ENCODE data around the gene CCM2. TPM values are rescaled to one million over a fixed set of nuclear protein-coding genes. Genes with fewer than 3 reads are reported as not detected.
"Not testable (repeated sequence)": the region's sequence is repeated elsewhere in the genome, so short reads cannot be mapped to it uniquely, and the experiment has no call there.

The CCM2 gene
- total RNA-seq, 1 donor from 2014 or later: 89.0 TPM

DNA sequence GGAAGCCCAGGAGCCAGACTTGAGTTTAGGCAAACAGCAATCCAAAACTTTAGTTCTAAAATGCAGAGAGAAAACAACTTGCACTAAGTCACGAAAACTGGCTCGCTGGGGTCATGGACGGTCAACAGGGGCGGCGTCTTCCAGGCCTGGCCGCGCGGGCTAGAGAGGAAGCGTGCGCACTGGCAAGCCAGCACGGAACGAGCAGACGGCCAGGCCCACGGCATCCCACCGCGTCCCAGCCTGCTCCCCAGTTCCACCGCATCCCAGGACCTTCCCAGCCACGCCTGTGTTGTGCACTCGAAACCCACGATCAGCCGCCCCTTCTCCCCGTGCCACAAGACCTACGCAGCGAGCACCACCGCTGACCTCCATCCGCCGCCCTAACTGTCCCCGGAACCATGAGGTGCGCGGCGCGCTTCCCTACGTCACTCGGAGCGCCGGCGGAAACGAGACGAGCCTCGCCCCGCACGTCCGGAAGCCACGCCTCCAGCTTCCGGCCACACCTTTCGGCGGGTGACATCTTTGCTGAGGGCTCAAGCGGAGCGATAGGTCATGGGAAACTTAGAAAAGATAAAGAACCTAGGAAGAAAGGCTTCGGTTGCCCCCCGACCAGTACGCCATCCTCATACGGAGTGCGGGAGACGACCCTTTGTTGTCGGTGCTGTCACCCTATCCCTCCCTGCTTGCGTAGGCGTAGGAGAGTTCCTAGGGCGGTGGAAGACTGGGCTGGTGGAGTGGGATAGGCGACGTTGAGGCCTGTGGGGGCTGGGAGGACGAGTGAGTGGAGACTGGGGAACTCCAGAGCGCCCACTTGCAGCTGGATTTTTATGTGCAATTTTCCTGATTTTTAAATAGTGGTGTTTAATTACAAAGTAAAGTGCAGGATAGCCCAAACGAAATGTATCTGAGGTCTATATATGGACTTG is 111.6 kb downstream of the CCM2 start, which contains the start of gene TBRG4:
TBRG4 (minus strand) TSS at position 400 of the 926 bp plus-strand sequence. CDS start 2,460 bp downstream, outside the sequence.
- Mint-ChIP-seq H3K27ac (peak within 1 kb of the TSS; percentile 97), H3K36me3 (ENCODE audit: low read depth) (peaks cover 39% of the 10 kb centered on the region), H3K27me3 (peaks cover 4% of the 10 kb centered on the region), H3K4me1 (peaks cover 44% of the 10 kb centered on the region), H3K4me3 (peak within 1 kb of the TSS; percentile 98), H3K9me3 (no peaks in the 10 kb centered on the region)
- peak; percentile 94 for DNase-seq
- peak; percentile 93 for ATAC-seq (ENCODE audit: low read depth)
- CTCF ChIA-PET: interaction anchor here (1.5 to 1.6 kb wide), 2 partner anchors 9 to 24 kb away, joined by 5 read pairs; no protein-coding TSS in a partner anchor
- TF ChIP-seq CTCF (IDR thresholded peaks at IDR 0.05): no peak
- intact Hi-C loops (cut with micrococcal nuclease): loop anchor here (1.0 to 5.0 kb wide), 15 partner anchors 25 to 1185 kb away; partner anchors contain the start of genes H2AZ2, MYO1G, OGDH and POLD2
- POLR2A ChIA-PET: interaction anchor here (0.6 to 3.2 kb wide), 29 partner anchors 10 to 1007 kb away, joined by 3 to 47 read pairs (median 4); partner anchors contain the start of genes CCM2, DDX56, H2AZ2 and MYO1G

DNA sequence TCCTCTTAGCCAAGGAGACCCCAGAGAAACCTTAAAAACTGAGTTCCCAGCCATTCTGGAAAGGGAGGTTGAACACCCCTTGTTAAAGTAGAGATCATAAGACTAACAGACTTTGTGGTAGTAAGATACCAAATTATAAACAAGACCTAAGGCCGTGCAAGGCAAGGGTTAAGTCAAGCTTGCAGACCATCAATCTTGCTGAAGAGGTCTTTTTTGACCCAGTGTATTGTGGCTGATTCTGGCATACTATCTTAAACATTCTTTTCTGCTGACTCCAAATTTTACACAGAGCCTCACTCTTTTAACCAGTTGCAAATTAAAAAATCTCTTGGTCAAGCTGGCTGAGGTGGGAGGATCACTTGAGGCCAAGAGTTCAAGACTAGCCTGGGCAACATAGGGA is 112.6 kb downstream of the CCM2 start:
- DNase-seq: no peak
- ChIA-PET POLR2A (interaction anchor here (1.5 to 3.2 kb wide), 7 partner anchors 112 to 539 kb away, joined by 6 to 47 read pairs (median 19); partner anchors contain the start of genes CCM2, DDX56, MYO1G and PURB), CTCF (no interaction called here)
- Mint-ChIP-seq H3K27me3 (peaks cover 6% of the 10 kb centered on the region), H3K4me3 (peak overlapping the region; percentile 98), H3K27ac (peak overlapping the region; percentile 97), H3K9me3 (no peaks in the 10 kb centered on the region), H3K4me1 (peaks cover 38% of the 10 kb centered on the region), H3K36me3 (ENCODE audit: low read depth) (peaks cover 28% of the 10 kb centered on the region)
- no peak for ATAC-seq (ENCODE audit: low read depth)
- intact Hi-C loops (cut with micrococcal nuclease): loop anchor here (1.0 to 5.0 kb wide), 3 partner anchors 50 to 990 kb away; partner anchors contain the start of genes POLD2 and ZMIZ2
- no peak for TF ChIP-seq CTCF (IDR thresholded peaks at IDR 0.05)

GRCh38 chr7:45114257-45114656 is 114.3 kb downstream of the CCM2 start:
- H3K9me3 Mint-ChIP-seq; CTCF ChIA-PET; ATAC-seq (ENCODE audit: low read depth); DNase-seq: not testable (repeated sequence)
- Mint-ChIP-seq H3K27ac (peak overlapping the region; percentile 47), H3K4me1 (peaks cover 25% of the 10 kb centered on the region), H3K36me3 (ENCODE audit: low read depth) (peaks cover 14% of the 10 kb centered on the region), H3K4me3 (peak overlapping the region; percentile 33), H3K27me3 (peaks cover 10% of the 10 kb centered on the region)
- POLR2A ChIA-PET: interaction anchor here (0.6 kb wide), 1 partner anchor 114 kb away, joined by 3 read pairs; no protein-coding TSS in a partner anchor
- intact Hi-C loops (cut with micrococcal nuclease): loop anchor here (5.0 kb wide), 2 partner anchors 52 to 992 kb away; partner anchors contain the start of gene POLD2

GRCh38 chr7:45114926-45115325 is 114.9 kb downstream of the CCM2 start:
- H3K27me3 Mint-ChIP-seq: peaks cover 10% of the 10 kb centered on the region

More at GRCh38 chr7:45114926-45115325, 114.9 kb downstream of the CCM2 start:
- ChIA-PET CTCF (no interaction called here), POLR2A (interaction anchor here (0.6 to 0.7 kb wide), 2 partner anchors 114 to 525 kb away, joined by 3 to 4 read pairs; no protein-coding TSS in a partner anchor)
- H3K9me3 Mint-ChIP-seq: no peaks in the 10 kb centered on the region
- DNase-seq: no peak
- TF ChIP-seq CTCF (IDR thresholded peaks at IDR 0.05): no peak
- H3K36me3 Mint-ChIP-seq (ENCODE audit: low read depth): peaks cover 13% of the 10 kb centered on the region
- ATAC-seq (ENCODE audit: low read depth): no peak
- peaks cover 23% of the 10 kb centered on the region for H3K4me1 Mint-ChIP-seq
- no peak overlapping the region for H3K4me3 Mint-ChIP-seq
- H3K27ac Mint-ChIP-seq: no peak overlapping the region
- intact Hi-C loops (cut with micrococcal nuclease): loop anchor here (5.0 kb wide), 2 partner anchors 53 to 993 kb away; partner anchors contain the start of gene POLD2

All from activated B cell treated with CpG ODN at 0.5 μM for 24 hours (primary cell).